GM10847 (cell line): Measurements from ENCODE around the gene GABPB1.

Source experiments
- POLR2A ChIP-seq: IDR thresholded peaks from 2 replicates; pipeline ENCODE4 v1.6.1; 2011; ENCODE audit not compliant: insufficient read length; ENCODE audit errors: extremely low read depth

The GABPB1 gene

GRCh38 chr15:50353251-50353974, 1.6 kb downstream of the GABPB1 start:
- no peak for TF ChIP-seq POLR2A

GRCh38 chr15:50350621-50351020, 4.4 kb downstream of the GABPB1 start:
- no peak for TF ChIP-seq POLR2A

GRCh38 chr15:50345298-50345697, 9.7 kb downstream of the GABPB1 start:
- no peak for TF ChIP-seq POLR2A

- TF ChIP-seq POLR2A = no peak
Measured at GRCh38 chr15:50344006-50344464, 11.0 kb downstream of the GABPB1 start.

GRCh38 chr15:50341616-50342136, 13.3 kb downstream of the GABPB1 start:
- TF ChIP-seq POLR2A = no peak

GRCh38 chr15:50340416-50340815, 14.6 kb downstream of the GABPB1 start:
- TF ChIP-seq POLR2A = no peak

GRCh38 chr15:50339717-50340116, 15.3 kb downstream of the GABPB1 start:
- TF ChIP-seq POLR2A = no peak

GRCh38 chr15:50335251-50335650, 19.7 kb downstream of the GABPB1 start:
- TF ChIP-seq POLR2A = no peak

GRCh38 chr15:50333229-50333628, 21.8 kb downstream of the GABPB1 start:
- TF ChIP-seq POLR2A = no peak

- TF ChIP-seq POLR2A = no peak
Measured at GRCh38 chr15:50330921-50331320, 24.1 kb downstream of the GABPB1 start.

GRCh38 chr15:50328116-50328515, 26.9 kb downstream of the GABPB1 start:
- no peak for TF ChIP-seq POLR2A

- TF ChIP-seq POLR2A = no peak
Measured at GRCh38 chr15:50321680-50322210, 33.3 kb downstream of the GABPB1 start.

GRCh38 chr15:50320504-50320903, 34.5 kb downstream of the GABPB1 start:
- TF ChIP-seq POLR2A = no peak

GRCh38 chr15:50318697-50319096, 36.3 kb downstream of the GABPB1 start:
- no peak for TF ChIP-seq POLR2A

- no peak for TF ChIP-seq POLR2A
Measured at GRCh38 chr15:50315814-50316630, 39.0 kb downstream of the GABPB1 start.

GRCh38 chr15:50312636-50313035, 42.4 kb downstream of the GABPB1 start:
- no peak for TF ChIP-seq POLR2A
